GM21367 (cell line): ENCODE results near the gene CA5A.
"Not testable (repeated sequence)": the region's sequence is repeated elsewhere in the genome, so short reads cannot be mapped to it uniquely, and the experiment has no call there.

Experiments used
- ATAC-seq: cut with Tn5 transposase; IDR thresholded peaks from one replicate; pipeline ENCODE4 v1.9.1; 2021; ENCODE audit not compliant: unreplicated experiment

The CA5A gene

DNA sequence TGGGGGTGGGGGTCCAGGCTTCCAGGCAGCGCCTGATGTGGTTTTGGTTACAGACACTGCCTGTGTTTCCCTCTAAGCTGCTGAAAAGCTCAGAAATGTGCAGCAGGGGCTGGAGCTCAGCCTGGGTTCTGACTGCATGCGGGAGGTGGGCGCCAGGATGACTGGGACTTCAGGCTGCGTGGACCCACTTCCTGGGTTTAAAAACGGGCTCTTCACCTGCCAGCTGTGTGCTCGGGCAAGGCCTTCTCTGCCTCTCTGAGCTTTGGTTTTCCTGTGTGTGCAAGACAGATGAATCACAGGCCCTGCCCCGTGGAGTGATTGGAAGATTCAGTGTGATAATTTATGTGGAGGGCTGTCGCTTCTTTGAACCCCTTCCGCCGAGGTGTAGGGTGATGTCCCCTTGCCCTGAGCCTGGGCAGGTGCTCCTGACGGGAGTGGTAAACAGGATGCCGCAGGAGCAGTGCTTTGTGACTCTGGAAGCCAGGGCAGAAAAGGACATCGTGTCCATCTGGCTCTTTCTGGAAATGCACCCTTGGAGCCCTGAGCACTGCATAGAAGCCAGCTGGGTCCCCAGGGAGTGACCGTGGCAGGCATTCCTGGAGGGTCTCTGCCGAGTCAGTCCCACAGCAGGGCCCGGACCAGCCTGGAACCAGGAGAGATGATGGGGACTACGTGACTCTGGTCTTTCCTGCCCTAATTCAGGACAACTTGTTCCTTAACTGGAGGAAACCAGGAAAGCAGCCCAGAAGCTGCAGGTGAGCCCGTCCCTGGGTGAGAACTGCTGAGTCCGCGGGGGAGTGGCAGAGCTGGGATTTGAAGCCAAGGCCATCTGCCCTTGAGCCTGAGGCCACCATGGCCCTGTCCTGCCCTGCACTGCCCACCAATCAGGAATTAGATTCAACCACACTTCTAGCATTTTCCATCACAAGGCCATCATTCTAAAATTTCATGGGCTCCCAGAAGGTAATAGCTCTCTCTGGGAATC, 38.5 kb downstream of the CA5A start:
- ATAC-seq: no peak

DNA sequence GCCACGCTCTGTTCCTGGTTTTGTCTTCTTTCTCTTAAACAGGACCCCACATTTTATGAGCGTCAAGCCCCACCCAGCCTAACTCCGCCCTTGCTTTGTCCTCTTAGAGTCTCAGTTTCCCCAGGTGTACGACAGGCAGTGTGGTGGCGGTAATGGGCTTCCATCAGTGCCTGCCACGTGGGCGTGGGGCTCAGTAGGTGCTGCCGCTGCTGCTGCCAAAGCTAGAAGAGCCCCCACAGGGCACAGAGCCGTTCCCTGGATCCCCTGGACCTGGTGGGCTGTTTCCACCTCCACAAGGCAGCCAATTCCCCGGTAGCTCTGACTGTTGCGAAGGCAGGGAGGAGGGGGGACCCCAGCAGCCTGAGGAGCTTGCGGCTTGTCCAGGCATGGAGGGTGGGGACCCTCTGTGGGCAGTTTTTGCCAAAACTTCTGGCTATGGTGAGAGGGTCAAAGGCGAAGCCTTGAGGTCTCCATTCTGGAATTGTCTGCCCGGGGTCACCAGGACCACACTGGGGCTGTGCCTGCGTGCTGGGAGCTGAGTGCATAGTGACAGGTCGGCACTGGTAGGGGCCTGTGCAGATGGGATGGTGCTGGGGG, 39.3 kb downstream of the CA5A start:
- ATAC-seq: not testable (repeated sequence)

DNA sequence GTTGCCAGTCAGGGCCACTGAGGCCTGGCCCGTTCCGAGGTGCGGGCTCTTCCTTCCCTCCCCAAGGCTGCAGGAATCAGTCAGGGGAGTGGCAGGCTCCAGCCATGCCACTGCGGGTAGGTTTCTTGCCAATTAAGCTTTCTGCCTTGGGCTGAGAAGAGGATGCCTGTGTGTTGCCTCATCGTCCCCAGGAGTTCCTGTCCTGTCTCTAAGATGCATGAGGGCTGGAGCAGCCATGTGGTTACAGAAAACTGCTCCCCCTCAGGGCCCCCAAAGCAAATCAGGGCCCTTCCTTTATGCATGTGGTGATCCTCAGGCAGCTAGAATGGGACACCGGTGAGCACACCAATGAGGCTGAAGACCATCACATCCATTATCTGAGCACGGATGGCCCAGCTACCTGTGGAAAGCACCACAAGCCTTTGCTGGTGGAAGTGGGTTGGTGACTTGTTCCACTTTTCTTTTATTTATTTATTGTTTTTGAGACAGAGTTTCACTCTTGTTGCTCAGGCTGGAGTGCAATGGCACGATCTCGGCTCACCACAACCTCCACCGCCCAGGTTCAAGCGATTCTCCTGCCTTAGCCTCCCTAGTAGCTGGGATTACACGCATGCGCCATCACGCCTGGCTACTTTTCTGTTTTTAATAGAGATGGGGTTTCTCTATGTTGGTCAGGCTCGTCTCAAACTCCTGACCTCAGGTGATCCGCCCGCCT, 40.0 kb downstream of the CA5A start:
- not testable (repeated sequence) for ATAC-seq

DNA sequence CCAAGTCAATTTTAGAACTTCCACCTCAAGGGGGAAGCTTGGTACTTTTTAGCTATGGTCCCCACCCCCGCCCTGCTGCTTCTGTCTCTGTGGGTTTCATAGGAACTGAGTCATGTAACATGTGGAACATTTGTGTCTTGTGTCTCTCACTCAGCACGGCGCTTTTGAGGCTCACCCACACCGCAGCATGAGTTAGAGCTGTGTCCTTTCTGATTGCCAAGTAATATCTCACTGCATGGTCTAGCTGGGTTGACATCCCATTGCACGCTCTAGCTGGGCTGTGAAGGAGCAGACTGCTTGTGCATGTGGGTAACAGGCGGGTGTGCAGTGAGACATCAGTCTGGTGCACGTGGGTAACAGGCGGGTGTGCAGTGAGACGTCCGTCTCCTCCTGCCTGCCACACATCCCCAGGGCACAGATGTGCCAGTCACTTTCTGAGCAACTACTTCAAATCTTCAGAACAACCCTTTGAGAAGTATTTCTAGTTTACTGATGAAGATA, 40.6 kb downstream of the CA5A start:
- peak; percentile 63 for ATAC-seq

DNA sequence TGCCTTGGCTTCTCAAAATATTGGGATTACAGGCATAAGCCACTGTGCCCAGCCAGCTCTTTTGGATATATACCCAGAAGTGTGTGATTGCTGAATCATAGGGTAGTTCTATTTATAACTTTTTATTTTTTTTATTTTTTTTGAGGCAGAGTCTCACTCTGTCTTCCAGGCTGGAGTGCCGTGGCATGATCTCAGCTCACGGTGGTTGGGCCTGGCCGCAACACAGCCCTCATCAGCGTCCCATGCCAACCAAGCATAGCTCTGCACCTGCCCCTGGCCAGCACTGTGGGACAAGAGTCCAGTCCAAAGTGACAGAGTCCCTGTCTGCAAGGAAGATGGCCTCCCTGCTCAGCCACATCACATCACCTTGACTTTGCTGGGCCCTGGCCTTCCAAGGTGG, 42.3 kb downstream of the CA5A start:
- ATAC-seq: not testable (repeated sequence)

DNA sequence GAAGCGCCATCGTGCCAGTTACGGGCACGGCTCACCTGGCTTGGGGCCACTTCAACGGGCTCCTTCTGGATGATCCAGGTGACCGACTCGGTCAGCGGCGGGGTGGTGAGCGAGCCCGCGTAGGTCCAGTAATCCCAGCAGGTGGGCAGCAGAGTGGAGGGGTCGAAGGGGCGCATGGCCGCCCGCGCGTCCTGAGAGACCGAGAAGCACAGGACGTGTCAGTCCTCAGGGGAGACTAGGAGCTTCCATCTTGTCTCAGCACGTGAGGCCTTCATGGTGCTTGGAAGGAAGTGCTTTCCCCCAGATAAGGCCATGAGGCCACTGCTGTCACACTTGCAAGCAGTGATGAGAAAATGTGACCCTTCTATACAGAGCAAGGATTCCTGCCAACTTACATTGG, 44.6 kb downstream of the CA5A start:
- no peak for ATAC-seq

DNA sequence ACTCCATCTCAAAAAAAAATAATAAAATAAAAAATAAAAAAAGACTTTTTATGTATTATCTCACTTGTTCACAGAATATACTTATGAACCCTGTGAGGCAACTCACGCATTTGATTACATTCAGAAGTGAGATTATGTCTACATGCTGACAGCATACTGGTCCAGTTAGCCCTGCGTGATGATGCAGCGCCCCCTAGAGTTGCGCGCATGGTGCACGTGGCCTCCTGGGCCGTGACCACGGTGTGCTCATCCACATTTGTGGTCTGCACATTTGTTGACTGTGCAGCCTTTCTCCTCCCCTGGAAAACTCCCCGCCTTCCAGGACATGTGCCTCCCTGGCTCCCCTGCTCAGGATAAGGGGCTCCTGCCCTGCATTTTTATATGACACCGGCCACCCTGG, 46.6 kb downstream of the CA5A start:
- ATAC-seq: not testable (repeated sequence)

DNA sequence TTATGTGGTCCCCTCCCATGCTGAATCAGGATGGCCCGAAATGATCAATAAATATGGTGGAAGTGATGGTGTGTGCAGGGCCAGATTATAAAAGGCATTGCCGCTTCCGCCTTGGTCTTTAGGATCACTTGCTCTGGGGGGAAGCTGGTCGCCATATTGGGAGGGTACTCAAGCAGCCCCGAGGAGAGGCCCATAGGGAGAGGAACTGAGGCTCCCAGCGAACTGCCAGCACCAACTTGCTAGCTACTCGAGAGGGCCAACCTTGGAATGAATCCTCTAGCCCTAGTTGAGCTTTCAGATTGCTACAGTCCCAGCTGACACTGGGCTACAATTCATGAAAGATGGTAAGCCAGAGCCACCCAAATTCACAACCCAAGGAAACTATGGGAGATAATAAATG, 48.0 kb downstream of the CA5A start:
- ATAC-seq: not testable (repeated sequence)

DNA sequence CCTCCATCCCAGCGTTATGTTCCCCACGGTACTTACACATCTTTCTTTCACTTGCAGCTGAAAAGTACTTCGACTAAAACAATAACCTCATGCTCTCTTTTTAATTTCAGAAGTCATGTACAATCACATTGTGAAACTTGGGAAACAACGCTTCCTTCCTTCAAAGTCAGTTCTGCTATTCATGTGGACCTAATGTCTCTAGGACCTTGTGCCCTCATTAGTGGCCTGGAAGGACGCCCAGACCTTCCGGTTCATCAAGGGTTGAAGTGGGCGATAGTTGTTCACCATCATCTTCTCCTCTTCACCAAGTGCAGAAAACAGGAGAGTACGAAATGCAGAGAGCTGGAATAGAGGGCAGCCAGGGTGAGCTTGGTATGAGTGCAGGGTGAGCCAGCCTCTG, 48.4 kb downstream of the CA5A start:
- ATAC-seq: not testable (repeated sequence)

DNA sequence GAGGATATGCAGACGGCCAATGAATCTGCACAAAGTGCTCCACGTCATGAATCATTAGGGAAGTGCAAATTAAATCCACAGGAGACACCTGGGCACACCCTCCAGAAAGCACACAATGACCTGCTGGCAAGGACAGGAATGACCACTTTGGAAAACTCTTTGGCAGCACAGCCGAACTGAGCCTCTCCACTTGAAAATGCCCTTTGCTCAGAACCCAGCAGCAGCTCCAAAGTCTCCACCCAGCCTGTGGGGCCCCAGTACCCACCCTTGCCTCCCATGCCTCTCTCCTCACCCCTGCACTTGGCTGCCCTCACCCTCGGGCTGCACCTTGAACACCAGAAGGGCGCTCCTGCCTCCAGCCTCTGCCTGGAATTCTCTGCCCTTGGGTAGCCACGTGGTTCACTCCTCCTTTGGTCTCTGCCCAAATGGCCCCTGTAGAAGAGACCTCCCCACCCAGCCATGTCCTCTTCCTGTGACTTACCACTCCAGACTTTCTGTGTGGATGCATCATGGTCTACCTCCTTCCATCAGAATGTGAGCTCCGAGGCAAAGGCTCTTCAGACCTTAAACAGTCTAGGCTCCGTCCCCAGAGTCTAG, 50.9 kb downstream of the CA5A start:
- not testable (repeated sequence) for ATAC-seq

DNA sequence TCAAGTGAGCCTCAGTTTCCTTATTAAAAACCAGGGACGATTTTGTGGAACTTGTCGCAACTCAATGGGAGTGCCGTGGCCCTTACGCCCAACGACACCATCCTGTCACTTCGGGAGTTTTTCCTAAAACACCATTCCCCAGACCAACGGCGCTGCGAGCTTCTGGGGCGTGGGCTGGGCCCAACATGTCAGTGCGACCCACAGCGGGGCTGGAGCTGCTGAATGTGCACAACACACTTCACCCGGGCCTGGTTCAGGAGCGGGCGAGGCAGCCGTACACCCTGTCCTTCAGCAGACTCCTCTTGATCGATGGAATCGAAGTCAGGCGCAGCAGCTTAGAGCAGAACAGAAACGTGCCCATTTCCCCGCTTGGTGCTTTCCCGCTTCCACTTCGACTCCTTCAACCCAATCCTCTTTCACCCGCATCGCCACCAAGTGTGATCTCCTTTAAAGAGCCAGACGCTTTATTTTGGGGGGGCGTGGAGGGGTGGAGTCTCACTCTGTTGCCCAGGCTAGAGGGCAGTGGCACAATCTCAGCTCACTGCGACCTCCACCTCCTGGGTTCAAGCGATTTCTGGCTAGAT, 53.8 kb downstream of the CA5A start:
- ATAC-seq: no peak

DNA sequence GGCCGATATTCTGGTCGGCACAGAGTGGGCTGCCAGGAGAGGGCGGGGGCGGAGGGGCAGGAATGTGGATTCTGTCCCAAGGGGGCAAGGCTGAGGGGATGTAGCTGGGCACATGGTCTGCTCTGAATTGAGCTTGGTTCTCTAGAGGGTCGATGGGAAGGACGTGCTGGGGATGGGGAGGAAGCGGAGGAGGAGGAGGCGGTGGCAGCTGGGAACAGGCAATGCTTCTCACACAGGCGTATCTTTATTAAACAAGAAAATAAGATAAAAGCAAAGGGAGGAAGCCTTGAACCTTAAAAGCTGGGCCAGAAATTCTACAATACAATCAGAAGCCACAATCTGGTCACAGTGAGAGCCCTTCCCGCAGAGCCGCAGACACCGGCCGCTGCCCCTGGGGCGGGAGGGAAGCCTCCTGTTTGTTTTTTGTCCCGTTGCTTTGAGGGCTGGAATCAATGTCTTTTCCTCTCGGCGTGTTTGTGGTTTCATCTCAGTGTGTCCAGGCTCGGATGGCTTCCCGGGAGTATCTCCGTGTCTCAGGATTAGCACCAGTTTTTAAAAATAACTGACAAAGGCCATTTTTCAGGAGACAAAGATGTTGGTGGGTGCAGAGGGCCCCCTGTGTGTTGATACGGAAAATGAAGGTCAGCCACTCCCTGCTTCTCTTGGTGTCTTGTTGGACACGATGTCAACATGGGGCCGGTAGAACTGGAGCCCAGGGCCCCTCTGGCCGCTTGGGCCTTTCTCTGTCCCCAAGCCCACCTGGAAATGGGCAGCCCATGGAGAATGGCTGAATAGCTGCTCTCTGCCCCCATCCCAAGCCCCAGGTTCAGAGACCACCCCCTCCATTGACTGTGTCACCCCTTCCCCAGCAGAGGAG, 54.8 kb downstream of the CA5A start:
- no peak for ATAC-seq

DNA sequence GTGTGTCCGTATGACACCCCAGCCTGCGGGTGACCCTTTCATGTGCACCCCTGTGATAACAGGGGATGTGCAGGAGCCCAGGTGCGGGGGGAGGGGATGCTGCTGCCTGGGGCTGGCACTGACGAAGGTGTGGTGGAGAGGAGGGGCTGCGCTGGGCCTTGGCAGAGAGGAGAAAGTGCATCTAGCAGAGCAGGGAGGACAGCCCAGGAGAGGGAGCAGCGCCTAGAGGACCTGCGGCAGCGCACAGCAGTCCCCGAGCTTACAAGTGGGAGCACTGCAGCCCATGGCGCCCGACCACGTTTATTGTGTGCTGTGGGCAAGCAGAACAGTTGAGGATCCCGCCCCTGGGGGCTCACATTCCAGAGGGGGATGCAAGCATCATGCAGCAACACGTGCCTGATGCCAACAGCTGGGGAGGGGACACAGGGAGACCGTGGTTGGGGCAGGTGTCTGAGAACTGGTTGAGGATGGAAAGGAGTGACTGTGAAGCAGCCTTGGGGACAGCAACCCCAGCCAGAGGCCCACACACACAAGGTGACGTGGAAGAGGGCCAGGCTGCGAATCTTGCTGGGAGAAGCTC, 56.1 kb downstream of the CA5A start:
- ATAC-seq: no peak

DNA sequence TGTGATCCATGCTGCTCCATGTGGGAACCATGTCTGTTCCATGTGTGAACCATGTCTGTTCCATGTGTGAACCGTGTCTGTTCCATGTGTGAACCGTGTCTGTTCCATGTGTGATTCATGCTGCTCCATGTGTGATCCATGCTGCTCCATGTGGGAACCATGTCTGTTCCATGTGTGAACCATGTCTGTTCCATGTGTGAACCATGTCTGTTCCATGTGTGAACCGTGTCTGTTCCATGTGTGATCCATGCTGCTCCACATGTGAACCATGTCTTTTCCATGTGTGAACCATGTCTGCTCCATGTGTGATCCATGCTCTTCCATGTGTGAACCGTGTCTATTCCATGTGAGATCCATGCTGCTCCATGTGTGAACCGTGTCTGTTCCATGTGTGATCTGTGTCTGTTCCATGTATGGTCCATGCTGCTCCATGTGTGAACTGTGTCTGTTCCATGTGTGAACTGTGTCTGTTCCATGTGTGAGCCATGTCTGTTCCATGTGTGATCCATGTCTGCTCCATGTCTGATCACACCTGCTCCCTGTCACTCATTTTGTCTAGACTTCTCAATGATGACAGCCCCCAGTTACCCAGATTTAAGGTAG, 56.8 kb downstream of the CA5A start:
- ATAC-seq: not testable (repeated sequence)

DNA sequence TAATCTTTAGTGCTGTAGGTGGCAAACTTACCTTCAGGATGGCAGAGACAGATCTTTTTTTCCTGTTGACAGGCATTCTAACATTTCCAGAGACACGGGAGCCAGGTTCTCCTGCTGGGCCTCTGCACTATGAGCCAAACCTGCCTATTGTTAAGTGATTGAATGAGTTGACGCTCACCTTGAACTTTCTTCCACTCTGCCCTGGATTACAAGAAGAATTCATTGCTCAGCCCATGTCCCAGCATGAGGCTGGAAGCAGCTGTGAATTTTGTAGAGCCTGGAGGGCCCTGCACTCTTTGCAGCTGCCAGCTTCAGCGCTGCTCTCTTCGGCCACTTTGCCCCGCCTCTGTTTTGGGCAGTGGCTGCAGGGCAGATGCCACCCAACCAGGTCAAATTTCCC, 57.6 kb downstream of the CA5A start:
- ATAC-seq: no peak

DNA sequence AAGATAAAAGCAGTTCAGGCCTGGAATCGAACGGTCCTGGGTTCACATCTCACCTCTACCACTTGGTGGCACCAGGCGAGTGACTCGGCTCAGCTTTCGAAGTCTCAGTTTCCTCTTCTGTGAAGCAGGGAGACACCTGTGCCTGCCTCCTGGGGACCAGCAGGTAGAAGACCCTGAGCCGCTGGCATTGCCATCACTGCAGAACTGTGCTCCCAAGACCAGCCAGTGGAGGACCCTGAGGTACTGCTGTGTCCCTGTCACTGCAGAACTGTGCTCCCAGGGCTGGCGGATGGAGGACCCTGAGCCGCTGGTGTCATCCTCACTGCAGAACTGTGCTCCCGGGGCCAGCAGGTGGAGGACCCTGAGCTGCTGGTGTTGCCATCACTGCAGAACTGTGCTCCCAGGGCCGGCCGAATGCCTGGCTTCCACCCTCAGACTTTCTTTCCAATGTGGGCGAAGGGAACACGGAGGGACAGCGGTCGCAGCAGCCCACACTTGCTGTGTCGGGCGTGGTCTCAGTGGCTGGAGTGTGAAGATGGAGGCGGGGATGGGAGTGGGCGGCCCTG, 58.3 kb downstream of the CA5A start:
- ATAC-seq: no peak

DNA sequence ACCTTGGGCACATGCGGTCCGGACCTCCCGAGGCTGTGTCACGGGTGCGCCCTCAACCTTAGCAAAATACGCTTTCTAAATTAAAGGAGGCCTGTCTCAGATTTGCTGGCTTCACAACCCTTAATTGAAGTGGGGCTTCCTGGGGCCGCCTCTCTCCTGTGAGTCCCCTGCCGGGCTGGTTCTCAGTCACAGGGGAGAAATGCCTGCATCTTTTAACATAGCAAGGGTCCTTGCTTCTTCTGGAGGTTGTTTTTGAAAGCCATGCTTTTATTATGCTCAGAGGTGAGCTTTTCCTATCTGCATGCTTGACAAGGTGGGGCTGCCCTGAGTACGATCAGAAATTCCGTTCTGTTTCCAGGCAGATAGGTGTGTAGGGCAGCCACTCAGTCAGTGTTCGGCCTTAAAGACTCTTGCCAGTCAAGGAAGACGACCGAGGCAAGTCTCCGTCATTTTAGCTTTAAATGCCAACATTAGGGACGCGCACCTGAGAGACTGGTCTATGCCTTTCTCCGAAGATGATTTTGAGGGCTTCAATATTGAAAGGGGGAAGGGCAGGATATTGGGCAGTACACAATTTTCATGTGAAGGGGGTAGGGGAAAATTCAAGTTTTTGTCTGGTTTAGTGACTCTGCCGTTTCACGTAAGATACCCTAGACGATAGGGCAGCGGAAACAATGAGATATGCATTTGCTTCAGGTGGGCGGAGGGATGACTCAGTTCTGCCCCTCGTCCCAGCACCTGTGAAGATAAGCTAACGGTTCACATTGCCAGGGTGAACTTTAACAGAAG, 61.5 kb downstream of the CA5A start:
- no peak for ATAC-seq
